Naive thymus-derived CD4-positive, alpha-beta T cell (primary cell): ENCODE measurements around the gene FCAMR. TPM values are rescaled to one million over a fixed set of nuclear protein-coding genes. Genes with fewer than 3 reads are reported as not detected.

Experiments
- ATAC-seq: fragments of 150-1000 bp; cut with Tn5 transposase; 2 replicates; pipeline ENCODE4 v1.10.0; 2021; ENCODE audit warnings: mild to moderate bottlenecking, moderate library complexity
- CTCF ChIA-PET: fragments of 350-600 bp; sonication (Branson Sonifier 250); formaldehyde crosslinking; loops from one replicate; lab custom pipeline; 2021; ENCODE audit warnings: antibody characterized with exemption; lab: Charles Lee
- POLR2A ChIA-PET: fragments of 350-600 bp; sonication (Branson Sonifier 250); formaldehyde crosslinking; loops from one replicate; lab custom pipeline; 2021; ENCODE audit warnings: antibody characterized with exemption, inconsistent platforms; lab: Charles Lee
- DNase-seq, 9 donors: peaks; one replicate each; pipeline versions ENCODE4 v3.0.0 to v3.0.0-alpha.2; 2020 to 2022; ENCODE audit warnings: mixed read lengths in 1 of 9
- H3K27ac ChIP-seq: one replicate; pipeline ENCODE4 v1.7.0; 2013; ENCODE audit warnings: mild to moderate bottlenecking, low read depth, low read length, moderate library complexity
- H3K27me3 ChIP-seq, 2 donors: one replicate each; pipeline ENCODE4 v1.7.0; 2013; ENCODE audit warnings: low read length in 2 of 2, mild to moderate bottlenecking in 2 of 2, moderate library complexity in 2 of 2; ENCODE audit not compliant: control insufficient read depth in 2 of 2, insufficient read depth in 2 of 2
- H3K36me3 ChIP-seq, 3 experiments: 1 replicate in 2 of 3; 2 replicates in 1 of 3; pipeline ENCODE4 v1.7.0; 2013; ENCODE audit warnings: low read length in 3 of 3, mild to moderate bottlenecking in 3 of 3, moderate library complexity in 1 of 3; ENCODE audit not compliant: insufficient read depth in 3 of 3, control insufficient read depth in 2 of 3
- H3K4me1 ChIP-seq, 2 donors: one replicate each; pipeline ENCODE4 v1.7.0; 2013; ENCODE audit warnings: low read length in 2 of 2, mild to moderate bottlenecking in 2 of 2, moderate library complexity in 1 of 2; ENCODE audit not compliant: control insufficient read depth in 2 of 2, insufficient read depth in 2 of 2
- H3K4me3 ChIP-seq: 2 replicates; pipeline ENCODE4 v1.7.0; 2013; ENCODE audit warnings: mild to moderate bottlenecking, low read length
- H3K9me3 ChIP-seq, 3 experiments: 1 replicate in 2 of 3; 2 replicates in 1 of 3; pipeline ENCODE4 v1.7.0; 2013; ENCODE audit warnings: low read length in 3 of 3; ENCODE audit not compliant: control insufficient read depth in 2 of 3
- H3K27ac Mint-ChIP-seq, 9 donors: one replicate each; pipeline ENCODE4 v1.8.0; 2020 to 2022; ENCODE audit warnings: mixed read lengths in 9 of 9, mild to moderate bottlenecking in 8 of 9, moderate library complexity in 5 of 9, inconsistent platforms in 2 of 9
- H3K27me3 Mint-ChIP-seq, 5 donors: one replicate each; pipeline ENCODE4 v1.8.0; 2021 to 2022; ENCODE audit warnings: mixed read lengths in 5 of 5, mild to moderate bottlenecking in 1 of 5
- H3K36me3 Mint-ChIP-seq, 5 donors: one replicate each; pipeline ENCODE4 v1.8.0; 2020 to 2022; ENCODE audit warnings: mixed read lengths in 5 of 5, mild to moderate bottlenecking in 3 of 5, inconsistent platforms in 1 of 5
- H3K4me1 Mint-ChIP-seq, 7 donors: one replicate each; pipeline ENCODE4 v1.8.0; 2020 to 2022; ENCODE audit warnings: mixed read lengths in 7 of 7, mild to moderate bottlenecking in 3 of 7, inconsistent platforms in 1 of 7
- H3K4me3 Mint-ChIP-seq, 10 donors: one replicate each; pipeline ENCODE4 v1.8.0; 2020 to 2022; ENCODE audit warnings: mild to moderate bottlenecking in 10 of 10, mixed read lengths in 10 of 10, moderate library complexity in 6 of 10, inconsistent platforms in 2 of 10
- H3K9me3 Mint-ChIP-seq, 11 donors: one replicate each; pipeline ENCODE4 v1.8.0; 2020 to 2022; ENCODE audit warnings: mixed read lengths in 11 of 11, mild to moderate bottlenecking in 4 of 11, inconsistent platforms in 1 of 11, moderate library complexity in 1 of 11
- intact Hi-C, 2 donors: fragments of 100-400 bp; cut with micrococcal nuclease; formaldehyde crosslinking; loops; one replicate each; pipeline ENCODE4 v1.15.1; 2023
- polyA plus RNA-seq, 2 donors: library from polyadenylated mRNA; unstranded; fragments of 300-500 nt; fragmentation: Illumina TruSeq; gene quantifications; one replicate each; pipeline ENCODE4 v1.2.3, GENCODE V29; 2021
- total RNA-seq, 6 experiments: library from RNA in 5 of 6; stranded (reverse) in 5 of 6; gene quantifications; 1 replicate in 5 of 6; 2 replicates in 1 of 6; pipeline ENCODE4 v1.2.3 and lab custom pipeline; 2021 to 2026

Gene FCAMR
- total and polyA plus RNA-seq, 7 experiments from 2014 or later, result not detected

DNA sequence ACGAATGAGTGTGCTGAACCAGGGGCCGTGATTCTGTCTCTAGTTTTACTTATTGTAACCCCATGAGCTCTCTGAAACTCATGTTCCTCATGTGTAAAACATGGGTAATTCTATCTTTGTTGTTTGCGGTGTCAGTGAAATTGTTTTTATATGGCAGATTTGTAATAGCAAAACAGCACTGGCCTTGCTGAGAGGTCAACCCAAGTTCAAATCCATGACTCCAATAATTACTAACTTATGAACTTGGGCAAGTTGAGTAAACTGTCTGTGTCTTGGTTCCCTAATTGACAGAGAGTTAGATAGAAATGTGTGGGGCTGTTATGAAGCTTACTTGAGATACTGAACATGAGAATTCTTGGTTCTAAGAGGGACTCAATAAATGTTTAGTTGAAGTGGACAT, 44.5 kb upstream of the FCAMR start:
- Mint-ChIP-seq H3K27ac (no peak overlapping the region), H3K36me3 (no peaks in the 10 kb centered on the region), H3K4me1 (peaks cover 0 to 3% (median 0%) of the 10 kb centered on the region in 7 donors), H3K4me3 (no peak overlapping the region), H3K27me3 (peaks cover 11 to 55% (median 20%) of the 10 kb centered on the region in 5 donors), H3K9me3 (no peaks in the 10 kb centered on the region)
- no peak for ATAC-seq
- Histone ChIP-seq H3K27ac (no peak overlapping the region), H3K36me3 (no peaks in the 10 kb centered on the region), H3K9me3 (no peaks in the 10 kb centered on the region), H3K4me1 (no peaks in the 10 kb centered on the region), H3K27me3 (no peaks in the 10 kb centered on the region), H3K4me3 (no peak overlapping the region)
- ChIA-PET POLR2A (no interaction called here), CTCF (no interaction called here)
- intact Hi-C loops, result no loop called here
- no peak for DNase-seq

DNA sequence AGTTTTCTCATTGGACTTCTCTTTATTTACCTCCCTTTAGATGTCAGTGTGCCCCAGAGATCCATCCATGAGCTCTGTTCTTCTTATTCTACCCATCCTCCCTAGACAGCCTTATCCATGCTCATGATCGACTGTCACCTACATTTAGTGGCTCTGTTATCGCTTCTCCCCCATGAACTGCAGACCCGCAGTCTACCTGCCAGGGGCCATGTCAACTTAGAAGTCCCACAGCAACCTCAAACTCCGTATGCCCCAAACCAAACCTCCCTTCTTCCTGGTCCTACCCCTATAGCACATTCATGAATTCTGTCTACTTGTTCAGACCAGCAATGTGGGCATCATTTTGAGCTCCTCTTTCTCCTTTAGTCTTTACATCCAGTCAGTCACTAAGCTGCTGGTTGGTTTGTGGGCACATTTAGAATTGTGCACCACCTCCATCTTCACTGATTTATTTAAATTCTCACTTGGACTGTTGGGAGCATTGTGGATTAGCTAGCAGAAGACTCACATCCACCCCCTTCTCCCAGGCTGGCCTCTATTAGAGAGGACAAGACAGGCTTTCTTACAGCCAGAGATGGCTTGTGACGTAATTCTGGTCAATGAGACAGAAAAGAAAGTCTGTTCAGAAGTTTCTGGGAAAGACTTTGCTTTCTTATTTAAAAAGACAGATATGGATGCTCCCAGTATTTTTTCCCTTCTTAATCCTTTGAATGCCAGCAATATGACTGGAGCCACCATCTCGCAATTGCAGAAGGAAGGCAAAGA, 43.2 kb upstream of the FCAMR start:
- Mint-ChIP-seq H3K4me3 (no peak overlapping the region), H3K27ac (no peak overlapping the region), H3K27me3 (peaks cover 11 to 51% (median 20%) of the 10 kb centered on the region in 5 donors), H3K9me3 (no peaks in the 10 kb centered on the region), H3K36me3 (no peaks in the 10 kb centered on the region), H3K4me1 (peaks cover 0 to 3% (median 0%) of the 10 kb centered on the region in 7 donors)
- Histone ChIP-seq H3K27ac (no peak overlapping the region), H3K9me3 (no peaks in the 10 kb centered on the region), H3K4me3 (no peak overlapping the region), H3K36me3 (no peaks in the 10 kb centered on the region), H3K4me1 (no peaks in the 10 kb centered on the region), H3K27me3 (no peaks in the 10 kb centered on the region)
- intact Hi-C loops, result no loop called here
- ATAC-seq (no peak), DNase-seq (no peak)
- ChIA-PET POLR2A (no interaction called here), CTCF (interaction anchor here (0.7 to 1.5 kb wide), 2 partner anchors 9 to 482 kb away, joined by 3 to 4 read pairs; no protein-coding TSS in a partner anchor)

DNA sequence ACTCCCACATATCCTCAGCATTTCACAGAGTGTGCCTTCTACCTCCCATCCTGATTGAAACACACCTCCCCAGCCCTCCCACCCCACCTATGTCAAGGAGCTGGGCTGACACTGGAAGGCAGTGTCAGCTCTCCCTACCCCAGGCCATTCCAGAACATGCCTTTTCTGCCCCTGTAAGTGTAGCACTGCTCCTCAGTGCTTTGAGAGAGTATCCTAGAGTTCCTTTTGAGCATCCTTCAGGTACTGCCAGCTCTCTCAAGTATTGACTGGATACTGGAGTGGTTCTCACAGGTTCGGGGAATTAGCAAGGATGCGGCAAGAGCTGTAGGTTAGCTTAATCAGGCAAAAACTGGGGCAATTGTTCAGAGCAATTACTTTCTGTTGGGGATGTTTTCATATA, 40.5 kb upstream of the FCAMR start:
- intact Hi-C loops, result no loop called here

DNA sequence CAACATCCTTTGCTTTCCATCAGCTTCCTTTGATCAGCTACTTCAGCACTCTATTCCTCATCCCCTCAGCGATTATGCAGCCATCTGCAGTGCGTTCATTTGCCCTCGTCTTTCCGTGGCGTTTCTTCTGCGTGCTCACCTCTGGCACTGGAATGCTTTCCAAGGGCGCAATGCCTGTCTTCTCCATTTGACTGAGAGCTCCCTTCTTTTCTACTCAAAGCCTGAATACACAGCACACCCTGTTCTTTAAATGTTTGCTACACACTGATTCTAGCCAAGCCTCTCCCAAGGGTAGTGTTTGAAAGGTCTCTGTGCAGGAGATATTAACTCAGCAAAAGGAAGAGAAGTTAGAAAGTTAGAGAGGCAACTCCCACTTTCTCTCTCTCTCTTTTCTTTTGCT, 39.7 kb upstream of the FCAMR start:
- H3K4me3 Mint-ChIP-seq, result no peak overlapping the region
- Histone ChIP-seq H3K27ac (no peak overlapping the region), H3K9me3 (no peaks in the 10 kb centered on the region), H3K4me1 (no peaks in the 10 kb centered on the region), H3K36me3 (no peaks in the 10 kb centered on the region), H3K27me3 (no peaks in the 10 kb centered on the region), H3K4me3 (no peak overlapping the region)
- DNase-seq, result no peak
- no peak for ATAC-seq
- peaks cover 0 to 4% (median 1%) of the 10 kb centered on the region in 7 donors for H3K4me1 Mint-ChIP-seq
- H3K36me3 Mint-ChIP-seq, result no peaks in the 10 kb centered on the region
- no peaks in the 10 kb centered on the region for H3K9me3 Mint-ChIP-seq
- H3K27me3 Mint-ChIP-seq, result peaks cover 15 to 62% (median 23%) of the 10 kb centered on the region in 5 donors
- intact Hi-C loops, result loop anchor here in 1 of 2 donors (5.0 kb wide), 1 partner anchor 67 kb away; no protein-coding TSS in a partner anchor
- no peak overlapping the region for H3K27ac Mint-ChIP-seq
- CTCF ChIA-PET, result no interaction called here
- POLR2A ChIA-PET, result no interaction called here

More for the DNA sequence above, 40.5 kb upstream of the FCAMR start:
- DNase-seq (no peak), ATAC-seq (no peak)
- no peaks in the 10 kb centered on the region for H3K4me1 ChIP-seq
- H3K36me3 Mint-ChIP-seq, result no peaks in the 10 kb centered on the region
- H3K9me3 Mint-ChIP-seq, result no peaks in the 10 kb centered on the region
- no peaks in the 10 kb centered on the region for H3K9me3 ChIP-seq
- H3K4me1 Mint-ChIP-seq, result no peaks in the 10 kb centered on the region
- H3K36me3 ChIP-seq, result no peaks in the 10 kb centered on the region
- H3K27ac ChIP-seq, result no peak overlapping the region
- H3K4me3 Mint-ChIP-seq, result no peak overlapping the region
- no peak overlapping the region for H3K4me3 ChIP-seq
- ChIA-PET POLR2A (no interaction called here), CTCF (interaction anchor here (0.7 to 0.9 kb wide), 2 partner anchors 12 to 14 kb away, joined by 3 to 4 read pairs; no protein-coding TSS in a partner anchor)
- H3K27ac Mint-ChIP-seq, result no peak overlapping the region
- H3K27me3 Mint-ChIP-seq, result peaks cover 15 to 64% (median 24%) of the 10 kb centered on the region in 5 donors
- H3K27me3 ChIP-seq, result no peaks in the 10 kb centered on the region

- Histone ChIP-seq H3K27me3 (no peaks in the 10 kb centered on the region), H3K36me3 (no peaks in the 10 kb centered on the region), H3K27ac (no peak overlapping the region), H3K9me3 (no peaks in the 10 kb centered on the region), H3K4me1 (no peaks in the 10 kb centered on the region), H3K4me3 (no peak overlapping the region)
- Mint-ChIP-seq H3K4me3 (no peak overlapping the region), H3K9me3 (no peaks in the 10 kb centered on the region), H3K36me3 (no peaks in the 10 kb centered on the region), H3K27me3 (peaks cover 14 to 58% (median 17%) of the 10 kb centered on the region in 5 donors), H3K27ac (no peak overlapping the region), H3K4me1 (peaks cover 0 to 8% (median 4%) of the 10 kb centered on the region in 7 donors)
- ChIA-PET POLR2A (no interaction called here), CTCF (no interaction called here)
- no peak for ATAC-seq
- intact Hi-C loops, result loop anchor here in 1 of 2 donors (5.0 kb wide), 1 partner anchor 68 kb away; no protein-coding TSS in a partner anchor
- DNase-seq, result no peak
Measured at GRCh38 chr1:207009182-207009850, 39.1 kb upstream of the FCAMR start.

- Histone ChIP-seq H3K9me3 (no peaks in the 10 kb centered on the region), H3K27ac (no peak overlapping the region), H3K4me1 (no peaks in the 10 kb centered on the region), H3K4me3 (no peak overlapping the region), H3K27me3 (no peaks in the 10 kb centered on the region), H3K36me3 (no peaks in the 10 kb centered on the region)
- Mint-ChIP-seq H3K27ac (no peak overlapping the region), H3K36me3 (no peaks in the 10 kb centered on the region), H3K4me3 (no peak overlapping the region), H3K9me3 (no peaks in the 10 kb centered on the region), H3K4me1 (peaks cover 0 to 8% (median 4%) of the 10 kb centered on the region in 7 donors), H3K27me3 (peaks cover 6 to 42% (median 14%) of the 10 kb centered on the region in 5 donors)
- ChIA-PET CTCF (no interaction called here), POLR2A (no interaction called here)
- intact Hi-C loops, result loop anchor here in 1 of 2 donors (5.0 kb wide), 1 partner anchor 70 kb away; no protein-coding TSS in a partner anchor
- no peak for ATAC-seq
- no peak for DNase-seq
Measured at GRCh38 chr1:207007352-207008033, 37.2 kb upstream of the FCAMR start.
